ENCODE results near the gene KLK14.

The KLK14 gene

DNA sequence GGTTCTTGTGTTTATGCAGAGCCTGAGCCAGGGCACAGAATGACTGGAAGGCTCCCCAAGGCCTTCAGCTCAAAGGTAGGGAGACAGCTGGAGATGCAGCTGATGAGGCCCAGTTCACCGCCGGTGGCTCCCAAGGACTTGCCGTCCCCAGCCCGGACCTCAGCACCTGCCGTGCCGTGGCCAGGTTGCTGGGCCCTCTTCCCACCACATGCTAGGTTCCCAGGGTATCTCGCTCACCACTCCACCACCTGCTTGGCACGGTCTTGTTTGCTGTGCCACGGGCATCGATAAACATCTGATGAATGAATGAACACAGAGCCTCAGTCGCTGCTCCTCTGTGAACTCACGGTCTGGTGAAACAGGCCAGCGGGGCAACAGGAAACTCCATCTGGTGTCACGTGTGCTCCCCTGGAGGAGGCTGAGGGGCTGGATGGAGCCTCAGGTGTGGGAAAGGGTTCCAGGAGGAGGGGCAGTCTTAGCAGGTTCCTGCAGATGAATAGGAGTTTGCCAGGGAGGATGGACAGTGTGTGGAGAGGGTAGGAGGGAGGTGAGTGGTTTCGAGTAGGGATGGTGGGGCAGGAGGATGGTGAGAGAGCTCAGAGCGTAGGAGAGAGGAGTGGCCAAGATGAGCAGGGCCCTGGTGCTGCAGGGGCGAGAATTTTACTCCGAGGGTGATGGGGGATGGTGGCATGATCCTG, 3.6 kb upstream of the KLK14 start:
- no peak for DNase-seq (ENCODE audit: extremely low read depth, low read depth)
- TF ChIP-seq, protein P1, sequence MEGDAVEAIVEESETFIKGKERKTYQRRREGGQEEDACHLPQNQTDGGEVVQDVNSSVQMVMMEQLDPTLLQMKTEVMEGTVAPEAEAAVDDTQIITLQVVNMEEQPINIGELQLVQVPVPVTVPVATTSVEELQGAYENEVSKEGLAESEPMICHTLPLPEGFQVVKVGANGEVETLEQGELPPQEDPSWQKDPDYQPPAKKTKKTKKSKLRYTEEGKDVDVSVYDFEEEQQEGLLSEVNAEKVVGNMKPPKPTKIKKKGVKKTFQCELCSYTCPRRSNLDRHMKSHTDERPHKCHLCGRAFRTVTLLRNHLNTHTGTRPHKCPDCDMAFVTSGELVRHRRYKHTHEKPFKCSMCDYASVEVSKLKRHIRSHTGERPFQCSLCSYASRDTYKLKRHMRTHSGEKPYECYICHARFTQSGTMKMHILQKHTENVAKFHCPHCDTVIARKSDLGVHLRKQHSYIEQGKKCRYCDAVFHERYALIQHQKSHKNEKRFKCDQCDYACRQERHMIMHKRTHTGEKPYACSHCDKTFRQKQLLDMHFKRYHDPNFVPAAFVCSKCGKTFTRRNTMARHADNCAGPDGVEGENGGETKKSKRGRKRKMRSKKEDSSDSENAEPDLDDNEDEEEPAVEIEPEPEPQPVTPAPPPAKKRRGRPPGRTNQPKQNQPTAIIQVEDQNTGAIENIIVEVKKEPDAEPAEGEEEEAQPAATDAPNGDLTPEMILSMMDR (IDR thresholded peaks at IDR 0.05; ENCODE audit: low read depth, low read length): no peak

DNA sequence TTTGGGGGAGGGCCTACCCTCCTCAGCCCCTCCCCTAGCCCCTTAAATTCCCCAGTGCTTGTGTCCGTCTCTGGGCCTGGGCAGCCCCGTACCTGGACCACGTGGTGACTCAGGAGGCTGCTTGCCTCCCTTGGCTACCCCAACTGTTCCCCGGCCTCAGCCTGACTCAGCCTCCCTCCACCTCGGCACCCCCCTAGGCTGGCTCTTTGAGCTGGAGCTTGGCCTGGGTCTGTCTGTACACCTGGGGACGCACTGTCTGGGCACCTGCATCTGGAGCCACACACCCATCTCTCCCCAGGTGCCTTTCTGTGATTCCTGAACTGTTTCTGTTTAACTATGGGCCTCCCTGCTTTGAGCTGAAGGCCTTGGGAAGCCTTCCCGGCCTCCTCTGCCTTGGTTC, 1.8 kb upstream of the KLK14 start:
- TF ChIP-seq, protein P1 (IDR thresholded peaks at IDR 0.05; ENCODE audit: low read depth, low read length): no peak
- no peak for DNase-seq (ENCODE audit: extremely low read depth, low read depth)

DNA sequence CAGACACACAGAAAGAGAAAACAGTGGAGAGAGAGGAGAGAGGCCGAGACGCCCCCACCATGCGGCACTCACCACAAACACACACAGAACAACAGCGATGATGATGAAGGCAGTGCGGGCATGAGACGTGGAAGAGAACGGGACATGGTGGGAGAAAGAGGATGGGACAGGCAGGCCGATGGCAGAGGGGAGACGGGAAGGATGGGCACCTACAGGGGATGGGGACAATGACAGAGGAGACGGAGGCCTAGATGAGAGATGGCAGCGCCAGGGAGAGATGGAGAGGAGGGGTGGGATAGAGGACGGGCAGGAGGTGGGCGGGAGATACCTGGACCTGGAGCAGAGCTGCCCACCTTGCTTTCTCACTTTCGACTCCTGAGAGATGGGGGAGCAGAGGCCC, 1.1 kb upstream of the KLK14 start:
- TF ChIP-seq, protein P1 (IDR thresholded peaks at IDR 0.05; ENCODE audit: low read depth, low read length): no peak
- DNase-seq (ENCODE audit: extremely low read depth, low read depth): no peak

DNA sequence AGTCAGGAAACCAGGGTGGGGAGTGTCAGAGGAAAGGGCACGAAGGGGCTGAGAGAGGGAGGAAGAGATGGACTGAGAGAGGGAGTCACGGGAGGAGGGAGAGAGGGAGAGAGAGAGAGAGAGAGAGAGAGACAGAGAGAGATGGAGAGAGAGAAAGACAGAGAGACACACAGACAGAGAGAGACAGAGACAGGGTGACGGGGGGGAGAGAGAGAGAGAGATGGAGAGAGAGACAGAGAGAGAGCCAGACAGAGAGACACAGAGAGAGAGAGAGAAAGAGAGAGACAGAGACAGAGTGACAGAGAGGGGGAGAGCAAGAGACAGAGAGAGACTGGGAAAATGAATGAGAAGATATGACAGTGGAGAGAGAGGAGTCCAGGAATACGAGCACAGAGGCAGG, 494 bp upstream of the KLK14 start:
- no peak for DNase-seq (ENCODE audit: extremely low read depth, low read depth)
- TF ChIP-seq, protein P1 (IDR thresholded peaks at IDR 0.05; ENCODE audit: low read depth, low read length): no peak

DNA sequence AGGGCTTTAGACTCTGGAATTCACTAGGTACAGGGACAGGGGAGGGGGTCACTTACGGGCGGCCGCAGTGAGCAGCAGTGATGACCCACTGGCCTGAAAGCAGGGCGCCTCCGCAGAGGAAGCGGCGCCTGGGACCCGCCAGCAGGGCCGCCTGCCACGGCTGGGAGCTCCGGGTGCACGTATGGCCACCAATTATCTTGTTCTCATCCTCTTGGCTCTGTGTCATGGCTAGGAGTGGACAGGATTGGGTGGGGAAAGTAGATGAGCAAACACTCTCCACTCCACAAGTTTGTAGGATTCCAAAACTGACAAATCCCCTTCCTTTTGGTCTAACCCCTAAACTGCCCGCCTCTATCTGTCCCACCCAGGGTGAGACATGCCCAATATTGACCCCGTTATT, 1.2 kb downstream of the KLK14 start:
- DNase-seq (ENCODE audit: extremely low read depth, low read depth): no peak
- TF ChIP-seq, protein P1 (IDR thresholded peaks at IDR 0.05; ENCODE audit: low read depth, low read length): no peak

DNA sequence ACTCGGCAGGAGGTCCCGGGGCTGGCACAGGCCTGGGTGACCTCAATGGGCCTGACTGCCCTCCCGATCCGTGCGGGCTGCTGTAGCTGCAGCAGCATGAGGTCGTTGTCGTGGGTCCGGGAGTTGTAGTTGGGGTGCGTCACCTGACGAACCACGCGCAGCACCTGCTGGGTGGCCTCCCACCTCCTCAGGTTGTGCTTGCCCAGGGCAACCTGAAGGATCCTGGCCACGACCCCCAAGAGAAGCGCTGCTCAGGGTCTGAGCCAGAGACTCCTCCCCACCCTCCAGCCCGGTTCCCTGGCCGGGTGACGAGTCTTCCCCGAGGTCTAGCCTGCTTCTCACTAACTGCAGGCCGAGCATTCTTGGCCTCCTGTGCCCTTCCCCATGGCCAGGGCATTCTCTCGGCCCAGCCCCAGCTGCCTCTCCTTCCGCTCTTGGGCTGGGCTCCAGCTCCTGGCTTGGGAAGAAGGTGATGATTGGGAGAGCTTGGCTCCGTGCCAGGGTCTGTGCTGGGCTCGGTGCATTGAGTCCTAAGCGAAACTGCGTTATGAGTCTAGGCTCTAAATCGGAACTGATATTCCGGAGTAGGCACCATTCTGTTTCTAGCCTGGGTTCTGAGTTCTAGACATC, 3.1 kb downstream of the KLK14 start:
- TF ChIP-seq, protein P1 (IDR thresholded peaks at IDR 0.05; ENCODE audit: low read depth, low read length): no peak
- DNase-seq (ENCODE audit: extremely low read depth, low read depth): no peak

DNA sequence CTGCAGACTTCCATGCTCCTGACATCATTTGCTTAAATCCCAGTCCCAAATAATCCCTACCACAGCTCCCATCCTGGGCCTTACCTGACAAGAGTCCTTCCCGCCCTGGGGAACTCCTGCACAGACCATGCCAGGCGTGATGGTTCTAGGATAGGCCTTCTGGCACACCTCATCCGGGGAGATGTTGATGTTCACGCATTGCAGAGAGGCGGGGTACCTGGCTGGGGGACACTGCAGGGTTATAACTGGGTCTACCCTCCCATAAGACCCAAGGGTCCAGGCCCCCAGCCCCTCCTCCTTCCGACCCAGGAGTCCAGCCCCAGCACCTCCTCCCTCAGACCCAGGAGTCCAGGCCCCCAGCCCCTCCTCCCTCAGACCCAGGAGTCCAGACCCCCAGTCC, 4.0 kb downstream of the KLK14 start:
- no peak for DNase-seq (ENCODE audit: extremely low read depth, low read depth)
- TF ChIP-seq, protein P1 (IDR thresholded peaks at IDR 0.05; ENCODE audit: low read depth, low read length): no peak
